HL-60/S4 (cell line): ENCODE measurements around the gene APOL1.
"Not testable (repeated sequence)": the region's sequence is repeated elsewhere in the genome, so short reads cannot be mapped to it uniquely, and the experiment has no call there.

Experiments
- in situ Hi-C: fragments of 300-500 bp; cut with MboI; formaldehyde crosslinking; loops from 2 replicates; pipeline ENCODE4 v1.14.3; 2022; ENCODE audit warnings: low sequenced_read_pairs

The APOL1 gene, protein sequence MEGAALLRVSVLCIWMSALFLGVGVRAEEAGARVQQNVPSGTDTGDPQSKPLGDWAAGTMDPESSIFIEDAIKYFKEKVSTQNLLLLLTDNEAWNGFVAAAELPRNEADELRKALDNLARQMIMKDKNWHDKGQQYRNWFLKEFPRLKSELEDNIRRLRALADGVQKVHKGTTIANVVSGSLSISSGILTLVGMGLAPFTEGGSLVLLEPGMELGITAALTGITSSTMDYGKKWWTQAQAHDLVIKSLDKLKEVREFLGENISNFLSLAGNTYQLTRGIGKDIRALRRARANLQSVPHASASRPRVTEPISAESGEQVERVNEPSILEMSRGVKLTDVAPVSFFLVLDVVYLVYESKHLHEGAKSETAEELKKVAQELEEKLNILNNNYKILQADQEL

GRCh38 chr22:36252754-36253522 is at the start of gene APOL1:
TSS of gene APOL1 (plus strand) at chr22:36253133. CDS start at chr22:36254956, 1,823 bp downstream.
- in situ Hi-C loops, result no loop called here

DNA sequence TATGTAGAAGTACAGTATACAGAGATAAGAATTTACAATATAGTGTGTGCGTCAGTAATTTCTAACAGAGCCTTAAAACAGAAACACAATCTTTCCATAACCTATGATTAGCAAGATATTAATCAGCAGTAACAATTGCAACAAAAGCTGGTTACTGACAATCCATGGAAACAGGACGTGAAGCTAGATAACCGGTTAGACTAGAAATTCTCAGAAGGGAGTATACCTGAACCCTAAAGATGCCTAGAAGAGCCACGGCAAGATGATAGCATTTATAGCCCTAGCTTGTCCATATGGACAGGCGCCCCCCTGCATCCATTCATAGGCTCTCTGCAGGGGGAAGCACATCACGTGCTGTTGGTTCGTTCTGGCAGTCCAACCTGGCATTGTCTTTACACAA is 49.5 kb upstream of the APOL1 start:
- in situ Hi-C loops, result not testable (repeated sequence)

DNA sequence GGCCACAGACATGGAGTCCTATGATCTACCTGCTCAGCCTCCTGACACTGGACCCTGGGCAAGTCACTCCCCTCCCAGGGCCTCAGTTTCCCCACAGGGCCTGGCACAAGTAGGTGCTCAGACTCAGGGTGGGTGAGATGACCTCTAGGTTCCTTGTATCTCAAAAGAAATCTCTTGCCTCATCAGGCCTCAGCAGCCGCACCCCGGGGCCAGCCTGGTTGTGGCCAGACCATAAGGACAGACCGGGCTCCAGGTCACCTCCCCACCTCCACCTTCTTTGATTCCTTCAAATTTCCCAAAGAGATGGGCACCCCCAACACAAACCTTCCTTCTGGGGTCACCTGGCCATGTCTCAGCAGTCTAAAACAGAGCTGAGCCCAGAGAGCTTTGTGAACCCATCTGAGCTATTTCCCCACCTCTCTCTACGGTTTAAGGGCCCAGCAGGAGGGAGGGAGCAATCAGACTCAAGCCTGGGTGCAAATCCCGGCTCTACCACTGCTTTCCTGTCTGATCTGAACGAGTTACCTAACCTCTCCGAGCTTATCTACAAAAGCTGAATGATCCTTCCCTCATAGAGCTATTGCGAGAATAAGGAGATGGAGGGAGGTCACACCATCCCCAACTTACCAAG is 48.8 kb upstream of the APOL1 start:
- in situ Hi-C loops, result no loop called here

- in situ Hi-C loops, result no loop called here
Measured at GRCh38 chr22:36204632-36205015, 48.3 kb upstream of the APOL1 start.

GRCh38 chr22:36205573-36205972 is 47.4 kb upstream of the APOL1 start:
- in situ Hi-C loops, result not testable (repeated sequence)

DNA sequence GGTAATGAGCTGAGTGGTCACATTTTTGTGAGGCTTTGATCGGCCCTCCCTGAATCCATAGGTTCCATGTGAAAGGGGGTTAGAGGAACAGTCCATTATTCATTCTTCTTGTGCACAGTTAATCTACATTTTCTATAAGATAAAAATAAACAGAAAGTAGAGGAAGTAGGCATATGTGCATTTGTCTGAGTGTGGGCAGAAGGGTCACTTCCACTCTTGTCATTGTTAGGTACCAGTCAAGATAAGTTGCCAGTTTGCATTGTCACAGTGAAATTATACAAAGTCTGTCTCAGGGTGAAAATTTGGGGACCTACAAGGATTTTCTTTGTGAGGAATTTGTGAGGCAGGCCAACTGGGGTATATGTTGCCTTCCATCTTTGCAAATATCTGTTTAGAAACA is 46.7 kb upstream of the APOL1 start:
- in situ Hi-C loops, result no loop called here

DNA sequence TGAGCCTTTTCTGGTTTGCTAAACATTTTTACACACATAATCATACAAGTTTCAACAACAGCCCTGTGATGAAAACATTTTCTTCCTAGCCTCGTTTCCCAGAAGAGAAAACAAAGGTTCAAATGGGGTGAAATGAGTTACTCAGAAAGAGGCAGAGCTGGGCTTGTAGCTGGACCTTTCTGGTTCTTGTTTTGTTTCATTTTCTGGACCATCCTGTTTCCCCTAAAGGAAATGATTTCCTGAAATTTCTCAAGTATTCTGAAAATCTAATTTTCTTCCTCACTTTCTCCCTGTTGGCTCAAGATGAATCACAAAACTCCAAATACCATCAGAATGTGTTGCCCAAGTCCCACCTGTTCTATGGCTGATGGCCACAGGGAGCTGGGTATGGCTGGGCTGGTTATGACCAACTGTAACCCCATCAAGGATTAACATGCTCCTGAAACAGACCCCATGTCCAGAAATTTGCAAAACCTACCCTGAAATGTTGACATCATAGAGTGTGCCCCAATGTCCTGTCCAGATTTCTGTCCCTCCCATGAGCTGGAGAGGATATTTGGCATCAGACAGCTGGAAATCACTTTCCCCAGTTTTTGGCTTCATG is 44.7 kb upstream of the APOL1 start:
- in situ Hi-C loops, result no loop called here

GRCh38 chr22:36208914-36209313 is 44.0 kb upstream of the APOL1 start:
- in situ Hi-C loops, result no loop called here

- in situ Hi-C loops, result not testable (repeated sequence)
Measured at GRCh38 chr22:36209488-36209908, 43.4 kb upstream of the APOL1 start.

GRCh38 chr22:36210224-36210623 is 42.7 kb upstream of the APOL1 start:
- in situ Hi-C loops, result no loop called here

DNA sequence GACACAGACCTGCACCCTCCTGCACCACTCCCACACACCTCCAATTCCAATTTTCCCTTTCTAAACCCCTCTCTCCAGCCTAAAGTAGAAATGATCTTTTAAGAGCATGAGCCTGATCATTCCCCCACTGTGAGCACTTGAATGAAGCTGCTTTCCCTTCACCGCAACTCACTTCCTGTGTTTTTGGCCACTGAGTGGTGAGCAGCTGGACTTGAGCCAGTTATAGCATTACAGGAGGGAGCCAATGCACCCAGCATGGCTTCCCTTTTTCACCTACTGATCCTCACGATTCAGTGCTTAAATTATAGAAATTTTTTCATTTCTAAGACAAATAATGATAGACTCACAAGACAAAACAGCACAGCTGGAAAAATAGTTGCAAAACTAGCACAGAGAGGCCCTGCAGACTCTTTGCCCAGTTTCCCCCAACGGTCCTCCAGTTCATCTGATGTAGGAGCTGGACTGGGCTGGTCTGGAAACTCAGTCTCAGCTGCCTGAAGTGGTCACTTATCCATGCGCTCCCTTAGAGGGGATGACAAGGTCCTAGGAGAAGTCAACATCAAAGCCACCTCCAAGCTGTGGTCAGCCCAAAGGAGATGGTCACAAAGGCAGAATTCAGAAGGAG is 41.6 kb upstream of the APOL1 start:
- in situ Hi-C loops, result no loop called here

DNA sequence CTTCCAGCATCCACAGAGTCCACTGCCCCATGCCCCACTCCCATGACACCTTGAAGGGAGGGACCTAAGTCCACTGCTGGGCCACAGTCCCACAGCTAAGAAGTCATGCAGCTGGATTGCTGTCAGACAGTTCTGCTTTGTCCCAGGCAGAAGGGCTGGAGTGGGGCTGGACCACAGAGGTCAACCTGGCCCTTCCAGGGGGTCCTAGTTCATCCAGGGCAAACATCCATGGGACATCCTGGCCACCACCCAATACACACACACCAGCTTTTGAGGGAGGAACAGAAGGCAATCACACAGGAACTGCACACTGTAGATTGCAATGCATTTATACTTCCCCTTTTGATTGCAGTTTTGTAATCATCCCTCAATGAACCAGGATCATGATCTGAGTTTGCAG is 40.0 kb upstream of the APOL1 start:
- in situ Hi-C loops, result no loop called here

- in situ Hi-C loops, result no loop called here
Measured at GRCh38 chr22:36213586-36213985, 39.3 kb upstream of the APOL1 start.

DNA sequence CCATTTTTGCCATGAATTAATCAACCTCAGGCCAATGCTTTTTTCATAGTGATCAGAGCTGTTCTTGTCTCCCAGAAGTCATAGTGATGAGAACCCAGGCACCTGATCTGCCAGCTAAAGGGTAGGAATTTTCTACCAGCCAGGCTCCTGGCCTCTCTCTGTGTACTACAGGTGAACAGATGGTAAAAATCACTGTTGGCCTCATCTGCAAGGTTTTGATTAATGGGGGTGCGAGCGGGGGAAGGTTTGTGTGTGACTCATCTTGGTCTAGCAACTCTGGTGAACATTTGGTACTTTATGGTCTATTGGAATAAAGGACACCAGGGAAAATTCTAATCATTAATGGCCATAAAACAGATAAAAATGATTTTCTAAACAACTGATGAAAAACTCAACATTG is 37.0 kb upstream of the APOL1 start:
- in situ Hi-C loops, result no loop called here

GRCh38 chr22:36218648-36219193 is 34.2 kb upstream of the APOL1 start:
- in situ Hi-C loops, result no loop called here

GRCh38 chr22:36220451-36220921 is 32.4 kb upstream of the APOL1 start:
- in situ Hi-C loops, result no loop called here

GRCh38 chr22:36221799-36222751 is 30.9 kb upstream of the APOL1 start:
- in situ Hi-C loops, result no loop called here

GRCh38 chr22:36222887-36223450 is 30.0 kb upstream of the APOL1 start:
- in situ Hi-C loops, result no loop called here

GRCh38 chr22:36223504-36223903 is 29.4 kb upstream of the APOL1 start:
- in situ Hi-C loops, result no loop called here
